ENCODE data around the gene CD300LF. TPM values are rescaled to one million over a fixed set of nuclear protein-coding genes. Genes with fewer than 3 reads are reported as not detected.

The CD300LF gene
- total RNA-seq, 1 donor from 2014 or later, result not detected

- peaks cover 8% of the 10 kb centered on the region for H3K9me3 Mint-ChIP-seq (ENCODE audit: unreplicated experiment)
- no peaks in the 10 kb centered on the region for H3K36me3 Mint-ChIP-seq (ENCODE audit: unreplicated experiment)
- TF ChIP-seq, protein P1, sequence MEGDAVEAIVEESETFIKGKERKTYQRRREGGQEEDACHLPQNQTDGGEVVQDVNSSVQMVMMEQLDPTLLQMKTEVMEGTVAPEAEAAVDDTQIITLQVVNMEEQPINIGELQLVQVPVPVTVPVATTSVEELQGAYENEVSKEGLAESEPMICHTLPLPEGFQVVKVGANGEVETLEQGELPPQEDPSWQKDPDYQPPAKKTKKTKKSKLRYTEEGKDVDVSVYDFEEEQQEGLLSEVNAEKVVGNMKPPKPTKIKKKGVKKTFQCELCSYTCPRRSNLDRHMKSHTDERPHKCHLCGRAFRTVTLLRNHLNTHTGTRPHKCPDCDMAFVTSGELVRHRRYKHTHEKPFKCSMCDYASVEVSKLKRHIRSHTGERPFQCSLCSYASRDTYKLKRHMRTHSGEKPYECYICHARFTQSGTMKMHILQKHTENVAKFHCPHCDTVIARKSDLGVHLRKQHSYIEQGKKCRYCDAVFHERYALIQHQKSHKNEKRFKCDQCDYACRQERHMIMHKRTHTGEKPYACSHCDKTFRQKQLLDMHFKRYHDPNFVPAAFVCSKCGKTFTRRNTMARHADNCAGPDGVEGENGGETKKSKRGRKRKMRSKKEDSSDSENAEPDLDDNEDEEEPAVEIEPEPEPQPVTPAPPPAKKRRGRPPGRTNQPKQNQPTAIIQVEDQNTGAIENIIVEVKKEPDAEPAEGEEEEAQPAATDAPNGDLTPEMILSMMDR (IDR thresholded peaks at IDR 0.05; ENCODE audit: partially characterized antibody, unreplicated experiment), result no peak
- H3K27me3 Mint-ChIP-seq (ENCODE audit: unreplicated experiment), result peaks cover 3% of the 10 kb centered on the region
- no peak for DNase-seq
- peak overlapping the region; percentile 87 for H3K4me3 Mint-ChIP-seq (ENCODE audit: unreplicated experiment)
- peaks cover 7% of the 10 kb centered on the region for H3K4me1 Mint-ChIP-seq (ENCODE audit: low read depth, unreplicated experiment)
- peak overlapping the region; percentile 36 for H3K27ac Mint-ChIP-seq (ENCODE audit: unreplicated experiment)
These were observed 37.3 kb upstream of the CD300LF start for GRCh38 chr17:74750039-74750326.

DNA sequence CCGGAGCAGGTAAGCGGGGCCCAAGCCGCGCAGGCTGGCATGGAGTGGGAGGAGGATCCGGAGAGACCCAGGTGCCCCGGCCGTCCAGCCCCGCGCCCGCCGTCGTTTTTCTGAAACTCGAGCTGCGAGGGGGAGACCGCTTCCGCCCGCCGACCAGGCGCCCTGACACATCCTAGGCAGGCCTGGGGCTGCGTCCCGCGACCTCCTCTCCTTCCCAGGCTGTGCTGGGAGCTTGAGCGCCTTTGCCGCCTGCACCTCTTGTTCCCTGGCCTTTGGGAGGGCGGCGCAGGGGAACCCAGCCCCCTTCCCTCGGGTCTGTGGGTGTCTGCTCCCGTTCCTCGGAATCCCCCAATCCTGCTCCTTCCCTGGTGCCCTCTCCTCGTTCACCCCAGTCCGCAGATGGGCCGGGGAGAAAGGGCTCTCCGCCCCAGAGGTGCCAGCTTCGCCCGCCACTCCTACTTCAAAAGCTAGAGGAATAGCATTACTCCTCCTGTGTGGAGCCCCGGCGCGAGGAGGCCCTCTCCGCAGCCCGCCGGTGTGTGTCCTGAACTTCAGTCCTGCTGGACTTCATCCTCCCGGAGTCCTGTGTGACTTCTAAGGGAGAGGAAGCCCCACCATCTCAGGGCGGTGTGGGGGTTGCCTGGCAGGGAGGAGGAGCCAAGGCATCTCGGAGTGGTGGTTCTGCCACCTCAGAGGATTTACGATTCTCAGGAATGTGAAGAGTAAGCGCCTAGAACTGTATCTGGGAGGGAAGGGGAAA lies 36.7 kb upstream of the CD300LF start:
- DNase-seq, result no peak
- peaks cover 3% of the 10 kb centered on the region for H3K27me3 Mint-ChIP-seq (ENCODE audit: unreplicated experiment)
- TF ChIP-seq, protein P1 (IDR thresholded peaks at IDR 0.05; ENCODE audit: partially characterized antibody, unreplicated experiment), result no peak
- H3K4me1 Mint-ChIP-seq (ENCODE audit: low read depth, unreplicated experiment), result peaks cover 7% of the 10 kb centered on the region
- H3K36me3 Mint-ChIP-seq (ENCODE audit: unreplicated experiment), result no peaks in the 10 kb centered on the region
- peak overlapping the region; percentile 36 for H3K27ac Mint-ChIP-seq (ENCODE audit: unreplicated experiment)
- H3K4me3 Mint-ChIP-seq (ENCODE audit: unreplicated experiment), result peak overlapping the region; percentile 87
- H3K9me3 Mint-ChIP-seq (ENCODE audit: unreplicated experiment), result peaks cover 8% of the 10 kb centered on the region

DNA sequence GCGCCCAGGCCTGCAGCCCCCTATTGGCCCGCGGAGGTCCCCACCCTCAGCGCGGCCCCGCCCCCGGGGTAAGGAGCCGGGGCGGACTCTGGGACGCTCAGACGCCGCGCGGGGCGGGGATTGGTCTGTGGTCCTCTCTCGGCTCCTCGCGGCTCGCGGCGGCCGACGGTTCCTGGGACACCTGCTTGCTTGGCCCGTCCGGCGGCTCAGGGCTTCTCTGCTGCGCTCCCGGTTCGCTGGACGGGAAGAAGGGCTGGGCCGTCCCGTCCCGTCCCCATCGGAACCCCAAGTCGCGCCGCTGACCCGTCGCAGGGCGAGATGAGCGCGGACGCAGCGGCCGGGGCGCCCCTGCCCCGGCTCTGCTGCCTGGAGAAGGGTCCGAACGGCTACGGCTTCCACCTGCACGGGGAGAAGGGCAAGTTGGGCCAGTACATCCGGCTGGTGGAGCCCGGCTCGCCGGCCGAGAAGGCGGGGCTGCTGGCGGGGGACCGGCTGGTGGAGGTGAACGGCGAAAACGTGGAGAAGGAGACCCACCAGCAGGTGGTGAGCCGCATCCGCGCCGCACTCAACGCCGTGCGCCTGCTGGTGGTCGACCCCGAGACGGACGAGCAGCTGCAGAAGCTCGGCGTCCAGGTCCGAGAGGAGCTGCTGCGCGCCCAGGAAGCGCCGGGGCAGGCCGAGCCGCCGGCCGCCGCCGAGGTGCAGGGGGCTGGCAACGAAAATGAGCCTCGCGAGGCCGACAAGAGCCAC lies 36.0 kb upstream of the CD300LF start, which contains the start of gene NHERF1:
Gene NHERF1, plus strand, starts transcription at position 100 of the 750 bp plus-strand sequence. Its CDS starts 219 bp downstream, at position 319.
- peak within 1 kb of the TSS; percentile 15 for H3K27ac Mint-ChIP-seq (ENCODE audit: unreplicated experiment)
- H3K36me3 Mint-ChIP-seq (ENCODE audit: unreplicated experiment), result no peaks in the 10 kb centered on the region
- peak; percentile 97 for DNase-seq
- H3K27me3 Mint-ChIP-seq (ENCODE audit: unreplicated experiment), result no peaks in the 10 kb centered on the region
- peaks cover 9% of the 10 kb centered on the region for H3K9me3 Mint-ChIP-seq (ENCODE audit: unreplicated experiment)
- H3K4me3 Mint-ChIP-seq (ENCODE audit: unreplicated experiment), result peak within 1 kb of the TSS; percentile 87
- peaks cover 11% of the 10 kb centered on the region for H3K4me1 Mint-ChIP-seq (ENCODE audit: low read depth, unreplicated experiment)
- TF ChIP-seq, protein P1 (IDR thresholded peaks at IDR 0.05; ENCODE audit: partially characterized antibody, unreplicated experiment), result peak; percentile 55

DNA sequence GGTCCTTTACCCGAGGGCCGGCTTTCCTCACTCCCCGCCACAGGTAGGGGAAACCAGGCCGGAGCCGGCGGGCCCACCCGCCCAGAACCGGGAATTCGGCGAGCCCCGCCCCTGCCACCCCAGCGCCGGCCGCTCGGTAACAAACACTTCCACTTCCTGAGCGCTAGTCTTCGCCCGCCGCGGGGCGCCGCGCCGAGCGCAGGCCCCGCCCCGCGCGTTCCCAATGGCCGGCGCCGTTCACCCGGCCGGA lies 35.5 kb upstream of the CD300LF start:
- H3K36me3 Mint-ChIP-seq (ENCODE audit: unreplicated experiment), result no peaks in the 10 kb centered on the region
- H3K9me3 Mint-ChIP-seq (ENCODE audit: unreplicated experiment), result peaks cover 9% of the 10 kb centered on the region
- peaks cover 2% of the 10 kb centered on the region for H3K27me3 Mint-ChIP-seq (ENCODE audit: unreplicated experiment)
- H3K27ac Mint-ChIP-seq (ENCODE audit: unreplicated experiment), result no peak overlapping the region
- DNase-seq, result no peak
- peaks cover 12% of the 10 kb centered on the region for H3K4me1 Mint-ChIP-seq (ENCODE audit: low read depth, unreplicated experiment)
- TF ChIP-seq, protein P1 (IDR thresholded peaks at IDR 0.05; ENCODE audit: partially characterized antibody, unreplicated experiment), result no peak
- no peak overlapping the region for H3K4me3 Mint-ChIP-seq (ENCODE audit: unreplicated experiment)

GRCh38 chr17:74746922-74747321 lies 34.2 kb upstream of the CD300LF start:
- no peak for DNase-seq
- Mint-ChIP-seq H3K27me3 (ENCODE audit: unreplicated experiment) (peaks cover 3% of the 10 kb centered on the region), H3K27ac (ENCODE audit: unreplicated experiment) (no peak overlapping the region), H3K4me1 (ENCODE audit: low read depth, unreplicated experiment) (peaks cover 12% of the 10 kb centered on the region), H3K36me3 (ENCODE audit: unreplicated experiment) (no peaks in the 10 kb centered on the region), H3K4me3 (ENCODE audit: unreplicated experiment) (no peak overlapping the region), H3K9me3 (ENCODE audit: unreplicated experiment) (peaks cover 8% of the 10 kb centered on the region)
- TF ChIP-seq, protein P1 (IDR thresholded peaks at IDR 0.05; ENCODE audit: partially characterized antibody, unreplicated experiment), result no peak
